ENCODE data around the gene SEC31B.

Gene SEC31B

DNA sequence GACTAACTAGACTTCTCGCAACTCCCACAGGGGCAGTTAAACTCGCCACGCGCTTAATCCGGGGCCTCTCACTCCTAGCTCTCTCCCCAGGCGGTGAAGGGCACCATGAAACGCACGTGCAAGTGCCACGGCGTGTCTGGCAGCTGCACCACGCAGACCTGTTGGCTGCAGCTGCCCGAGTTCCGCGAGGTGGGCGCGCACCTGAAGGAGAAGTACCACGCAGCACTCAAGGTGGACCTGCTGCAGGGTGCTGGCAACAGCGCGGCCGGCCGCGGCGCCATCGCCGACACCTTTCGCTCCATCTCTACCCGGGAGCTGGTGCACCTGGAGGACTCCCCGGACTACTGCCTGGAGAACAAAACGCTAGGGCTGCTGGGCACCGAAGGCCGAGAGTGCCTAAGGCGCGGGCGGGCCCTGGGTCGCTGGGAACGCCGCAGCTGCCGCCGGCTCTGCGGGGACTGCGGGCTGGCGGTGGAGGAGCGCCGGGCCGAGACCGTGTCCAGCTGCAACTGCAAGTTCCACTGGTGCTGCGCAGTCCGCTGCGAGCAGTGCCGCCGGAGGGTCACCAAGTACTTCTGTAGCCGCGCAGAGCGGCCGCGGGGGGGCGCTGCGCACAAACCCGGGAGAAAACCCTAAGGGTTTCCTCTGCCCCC, 37.4 kb downstream of the SEC31B start:
- peak; percentile 17 for DNase-seq (ENCODE audit: low read depth)
- TF ChIP-seq, protein P1, sequence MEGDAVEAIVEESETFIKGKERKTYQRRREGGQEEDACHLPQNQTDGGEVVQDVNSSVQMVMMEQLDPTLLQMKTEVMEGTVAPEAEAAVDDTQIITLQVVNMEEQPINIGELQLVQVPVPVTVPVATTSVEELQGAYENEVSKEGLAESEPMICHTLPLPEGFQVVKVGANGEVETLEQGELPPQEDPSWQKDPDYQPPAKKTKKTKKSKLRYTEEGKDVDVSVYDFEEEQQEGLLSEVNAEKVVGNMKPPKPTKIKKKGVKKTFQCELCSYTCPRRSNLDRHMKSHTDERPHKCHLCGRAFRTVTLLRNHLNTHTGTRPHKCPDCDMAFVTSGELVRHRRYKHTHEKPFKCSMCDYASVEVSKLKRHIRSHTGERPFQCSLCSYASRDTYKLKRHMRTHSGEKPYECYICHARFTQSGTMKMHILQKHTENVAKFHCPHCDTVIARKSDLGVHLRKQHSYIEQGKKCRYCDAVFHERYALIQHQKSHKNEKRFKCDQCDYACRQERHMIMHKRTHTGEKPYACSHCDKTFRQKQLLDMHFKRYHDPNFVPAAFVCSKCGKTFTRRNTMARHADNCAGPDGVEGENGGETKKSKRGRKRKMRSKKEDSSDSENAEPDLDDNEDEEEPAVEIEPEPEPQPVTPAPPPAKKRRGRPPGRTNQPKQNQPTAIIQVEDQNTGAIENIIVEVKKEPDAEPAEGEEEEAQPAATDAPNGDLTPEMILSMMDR (IDR thresholded peaks at IDR 0.05; ENCODE audit: control insufficient read depth, insufficient read depth, low read depth, low read length, missing control alignments), result peak; percentile 89
- peak overlapping the region; percentile 50 for H3K4me3 ChIP-seq (ENCODE audit: control insufficient read depth, low read depth, low read length)

DNA sequence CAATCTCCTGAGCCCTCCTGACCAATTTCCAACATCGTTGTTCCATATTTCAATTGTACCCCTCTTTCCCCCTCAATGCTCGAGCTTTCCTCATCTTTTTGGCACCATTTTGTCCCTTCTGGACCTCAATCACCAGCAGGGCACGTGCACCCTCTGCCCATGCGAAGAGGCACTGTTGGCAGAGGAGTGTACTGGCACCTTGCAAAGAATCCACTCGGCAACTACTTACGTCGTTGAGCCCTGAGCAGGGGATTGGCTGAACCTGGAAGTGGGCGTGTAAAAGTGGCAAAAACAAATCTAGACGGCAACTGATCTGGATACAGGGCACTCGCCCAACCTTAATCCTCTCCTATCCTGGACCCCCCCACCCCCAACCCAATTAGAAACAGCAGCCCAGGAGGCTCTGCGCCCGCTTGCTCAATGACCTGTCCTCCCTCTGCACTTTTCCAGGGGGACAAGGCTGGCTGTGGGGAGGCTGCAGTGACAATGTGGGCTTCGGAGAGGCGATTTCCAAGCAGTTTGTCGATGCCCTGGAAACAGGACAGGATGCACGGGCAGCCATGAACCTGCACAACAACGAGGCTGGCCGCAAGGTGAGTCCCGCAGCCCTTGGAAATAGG, 38.1 kb downstream of the SEC31B start:
- H3K4me3 ChIP-seq (ENCODE audit: control insufficient read depth, low read depth, low read length), result peak overlapping the region; percentile 50
- DNase-seq (ENCODE audit: low read depth), result peak; percentile 52
- TF ChIP-seq, protein P1 (IDR thresholded peaks at IDR 0.05; ENCODE audit: control insufficient read depth, insufficient read depth, low read depth, low read length, missing control alignments), result no peak

DNA sequence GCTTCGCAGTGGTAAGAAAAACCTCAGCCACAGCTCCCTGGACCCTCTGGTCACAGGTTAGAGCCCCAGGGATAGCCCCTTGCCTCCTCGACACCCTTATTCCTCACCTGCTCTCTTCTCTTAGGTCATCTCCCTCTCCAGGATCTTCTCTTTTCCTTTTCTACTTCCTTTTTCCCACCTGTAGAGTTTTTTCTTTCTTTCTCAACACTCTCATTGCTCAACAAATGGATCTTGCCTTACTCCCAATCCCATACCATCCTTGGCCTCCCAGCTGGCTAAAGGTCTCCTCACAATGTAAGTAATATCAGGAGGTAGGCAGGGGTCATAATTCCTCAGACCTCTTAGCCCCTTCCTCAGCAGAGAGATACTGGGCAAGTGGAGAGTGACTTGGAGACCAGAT, 39.7 kb downstream of the SEC31B start:
- TF ChIP-seq, protein P1 (IDR thresholded peaks at IDR 0.05; ENCODE audit: control insufficient read depth, insufficient read depth, low read depth, low read length, missing control alignments), result no peak
- no peak overlapping the region for H3K4me3 ChIP-seq (ENCODE audit: control insufficient read depth, low read depth, low read length)
- no peak for DNase-seq (ENCODE audit: low read depth)

DNA sequence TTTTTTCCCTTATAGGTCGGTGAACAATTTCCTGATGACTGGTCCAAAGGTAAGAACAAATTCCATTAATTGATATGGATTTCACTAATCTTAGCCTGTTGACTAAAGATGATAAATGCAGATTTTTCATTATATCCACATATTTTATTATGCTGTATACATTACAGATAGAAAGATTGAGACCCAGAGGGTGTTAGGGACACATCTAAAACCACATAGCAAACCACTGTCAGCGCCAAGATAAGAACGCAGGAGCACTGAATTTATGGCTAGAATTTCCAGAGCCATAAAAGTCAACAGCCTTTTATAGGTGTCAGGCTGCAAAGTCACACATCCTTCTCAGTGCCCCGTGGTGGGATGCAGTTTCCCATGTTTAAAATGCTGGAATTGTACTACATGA, 40.6 kb downstream of the SEC31B start:
- TF ChIP-seq, protein P1 (IDR thresholded peaks at IDR 0.05; ENCODE audit: control insufficient read depth, insufficient read depth, low read depth, low read length, missing control alignments), result no peak
- DNase-seq (ENCODE audit: low read depth), result no peak
- no peak overlapping the region for H3K4me3 ChIP-seq (ENCODE audit: control insufficient read depth, low read depth, low read length)

DNA sequence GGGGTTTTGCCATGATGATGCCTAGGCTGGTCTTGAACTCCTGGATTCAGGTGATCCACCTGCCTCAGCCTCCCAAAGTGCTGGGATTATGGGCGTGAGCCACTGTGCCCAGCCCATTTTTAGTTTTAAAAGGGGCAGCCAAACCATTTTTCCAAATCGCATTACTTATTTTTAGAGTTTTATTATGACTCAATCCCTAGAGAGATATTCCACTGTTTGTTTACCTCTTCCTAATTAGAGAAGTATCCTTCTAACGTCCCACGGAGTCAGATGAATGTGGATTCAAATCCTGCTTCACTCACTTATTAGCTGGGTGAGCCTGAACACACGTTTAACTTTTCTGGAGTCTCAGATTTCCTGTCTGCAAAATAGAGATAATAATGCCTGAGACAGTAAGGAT, 41.7 kb downstream of the SEC31B start:
- TF ChIP-seq, protein P1 (IDR thresholded peaks at IDR 0.05; ENCODE audit: control insufficient read depth, insufficient read depth, low read depth, low read length, missing control alignments), result no peak
- DNase-seq (ENCODE audit: low read depth), result no peak
- H3K4me3 ChIP-seq (ENCODE audit: control insufficient read depth, low read depth, low read length), result no peak overlapping the region

DNA sequence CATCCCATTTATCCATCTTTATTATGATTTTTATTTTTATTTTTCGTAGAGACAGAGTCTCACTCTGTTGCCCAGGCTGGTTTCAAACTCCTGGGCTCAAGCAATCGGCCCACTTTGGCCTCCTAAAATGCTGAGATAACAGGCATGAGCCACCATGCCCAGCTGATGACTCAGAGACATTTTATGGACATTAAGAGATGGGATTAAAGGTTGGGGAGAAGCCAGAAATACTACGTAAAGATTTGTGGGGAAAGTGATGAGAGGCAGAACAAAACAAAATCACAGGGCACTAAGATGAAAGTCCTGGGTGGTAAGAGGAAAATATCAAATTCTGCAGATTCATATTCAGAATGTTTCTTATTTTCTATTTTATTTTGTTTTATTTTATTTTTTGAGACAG, 49.3 kb downstream of the SEC31B start:
- H3K4me3 ChIP-seq (ENCODE audit: control insufficient read depth, low read depth, low read length), result no peak overlapping the region
- TF ChIP-seq, protein P1 (IDR thresholded peaks at IDR 0.05; ENCODE audit: control insufficient read depth, insufficient read depth, low read depth, low read length, missing control alignments), result no peak
- DNase-seq (ENCODE audit: low read depth), result no peak
